HCT116 (cell line): ENCODE results near the gene DIS3L2. TPM values are rescaled to one million over a fixed set of nuclear protein-coding genes. Genes with fewer than 3 reads are reported as not detected.

Experiments
- ATAC-seq: fragments of 200-7000 bp; cut with Tn5 transposase; 2 replicates; pipeline ENCODE4 v1.9.1; 2020; ENCODE audit warnings: mild to moderate bottlenecking, moderate library complexity
- BruUV-seq: library from RNA; stranded (reverse); fragments of 400-500 nt; replicated peaks from 2 replicates; lab custom pipeline; 2021; lab: Mats Ljungman, UMichigan
- CTCF ChIA-PET: fragments of 300-600 bp; sonication (Branson Sonifier 250); formaldehyde crosslinking; loops from one replicate; lab custom pipeline; 2021; ENCODE audit warnings: antibody characterized with exemption; lab: Charles Lee
- POLR2A ChIA-PET: fragments of 300-600, 350-600 bp; sonication (Branson Sonifier 250); formaldehyde crosslinking; loops from one replicate; lab custom pipeline; 2021; ENCODE audit warnings: antibody characterized with exemption; lab: Charles Lee
- RAD21 ChIA-PET, 2 experiments: fragments of 300-600 bp; sonication (Branson Sonifier 250); formaldehyde crosslinking; loops; one replicate each; lab custom pipeline; 2023; ENCODE audit warnings: low total read pairs in 2 of 2; ENCODE audit not compliant: uncharacterized antibody in 2 of 2, unreplicated experiment in 2 of 2, low non-redundant PET in 1 of 2; lab: Charles Lee
- DNase-seq: peaks from one replicate; pipeline ENCODE4 v3.0.0-alpha.2; 2010; ENCODE audit warnings: low read depth, low spot score
- H2AFZ ChIP-seq: fragments of 200-600 bp; shearing (Covaris generic), sonication (generic); 2 replicates; pipeline ENCODE4 v1.6.1; 2017; ENCODE audit warnings: low read depth, mixed run types, mixed read lengths, antibody characterized with exemption, low read length; ENCODE audit not compliant: poor library complexity, severe bottlenecking
- H3K27ac ChIP-seq: 2 replicates; pipeline ENCODE4 v1.5.1; 2012; ENCODE audit warnings: low read depth, low read length
- H3K27me3 ChIP-seq: fragments of 200-600 bp; sonication (generic); 2 replicates; pipeline ENCODE4 v1.6.1; 2016; ENCODE audit warnings: mixed run types, low read length, mixed read lengths; ENCODE audit not compliant: insufficient read depth
- H3K36me3 ChIP-seq, 2 experiments: fragments of 200-500 bp in 1 of 2; fragments of 200-600 bp in 1 of 2; sonication (Bioruptor generic) in 1 of 2; sonication (generic) in 1 of 2; 2 replicates each; pipeline versions ENCODE4 v1.5.1 to v1.6.1; 2014 to 2016; ENCODE audit warnings: low read length in 2 of 2, inconsistent platforms in 1 of 2, mixed read lengths in 1 of 2, mixed run types in 1 of 2; ENCODE audit not compliant: insufficient read depth in 2 of 2, control insufficient read depth in 1 of 2
- H3K4me1 ChIP-seq, 2 experiments: fragments of 200-600 bp in 1 of 2; sonication (generic) in 1 of 2; 2 replicates each; pipeline versions ENCODE4 v1.5.1 to v1.6.1; 2012 to 2017; ENCODE audit warnings: low read length in 2 of 2, inconsistent platforms in 1 of 2, mild to moderate bottlenecking in 1 of 2, mixed read lengths in 1 of 2, mixed run types in 1 of 2, moderate library complexity in 1 of 2; ENCODE audit not compliant: insufficient read depth in 2 of 2, control insufficient read depth in 1 of 2
- H3K4me2 ChIP-seq: fragments of 200-600 bp; sonication (generic); 2 replicates; pipeline ENCODE4 v1.6.1; 2017; ENCODE audit warnings: mixed run types, low read length, mixed read lengths
- H3K4me3 ChIP-seq, 2 experiments: fragments of 200-600 bp in 1 of 2; sonication (generic) in 1 of 2; replicated peaks in 1 of 2; 2 replicates each; pipeline ENCODE4 v1.5.1; 2011 to 2016; ENCODE audit warnings: low read length in 2 of 2, control low read depth in 1 of 2, low read depth in 1 of 2, mild to moderate bottlenecking in 1 of 2, mixed read lengths in 1 of 2, mixed run types in 1 of 2
- H3K79me2 ChIP-seq: fragments of 200-600 bp; sonication (generic); 2 replicates; pipeline ENCODE4 v1.6.1; 2017; ENCODE audit warnings: mild to moderate bottlenecking, mixed run types, low read length, moderate library complexity, mixed read lengths; ENCODE audit not compliant: insufficient read depth
- H3K9ac ChIP-seq: fragments of 200-600 bp; sonication (generic); 2 replicates; pipeline ENCODE4 v1.6.1; 2016; ENCODE audit warnings: low read length, mixed read lengths
- H3K9me2 ChIP-seq: fragments of 200-600 bp; sonication (generic), shearing (Covaris generic); 2 replicates; pipeline ENCODE4 v1.6.1; 2017; ENCODE audit warnings: mixed run types, mild to moderate bottlenecking, moderate library complexity; ENCODE audit not compliant: insufficient read depth
- H3K9me3 ChIP-seq, 2 experiments: fragments of 200-500 bp in 1 of 2; fragments of 200-600 bp in 1 of 2; sonication (Bioruptor generic) in 1 of 2; sonication (generic) in 1 of 2; 2 replicates each; pipeline ENCODE4 v1.6.1; 2014 to 2017; ENCODE audit warnings: low read length in 2 of 2, mixed read lengths in 2 of 2, inconsistent platforms in 1 of 2, low read depth in 1 of 2, mild to moderate bottlenecking in 1 of 2, mixed run types in 1 of 2, moderate library complexity in 1 of 2; ENCODE audit not compliant: control insufficient read depth in 1 of 2, insufficient read depth in 1 of 2
- H4K20me1 ChIP-seq: fragments of 200-600 bp; sonication (generic), shearing (Covaris generic); 2 replicates; pipeline ENCODE4 v1.6.1; 2017; ENCODE audit warnings: mixed run types, mild to moderate bottlenecking, moderate library complexity; ENCODE audit not compliant: insufficient read depth
- CEBPB ChIP-seq: IDR thresholded peaks from 2 replicates; pipeline ENCODE4 v1.6.1; 2012; ENCODE audit warnings: low read depth
- EZH2 ChIP-seq: fragments of 200-600 bp; sonication (generic); IDR thresholded peaks from 2 replicates; pipeline ENCODE4 v1.6.1; 2017; ENCODE audit warnings: antibody characterized with exemption, mixed run types
- JUND ChIP-seq: IDR thresholded peaks from 2 replicates; pipeline ENCODE4 v1.6.1; 2012
- MAX ChIP-seq: IDR thresholded peaks from 2 replicates; pipeline ENCODE4 v1.6.1; 2012
- POLR2AphosphoS5 ChIP-seq: IDR thresholded peaks from 2 replicates; pipeline ENCODE4 v1.6.1; 2011; ENCODE audit warnings: mild to moderate bottlenecking, low read depth, low read length, moderate library complexity
- SIN3A ChIP-seq: IDR thresholded peaks from 2 replicates; pipeline ENCODE4 v1.6.1; 2012; ENCODE audit warnings: low read depth
- SP1 ChIP-seq: IDR thresholded peaks from 2 replicates; pipeline ENCODE4 v1.6.1; 2012; ENCODE audit warnings: low read depth
- SRF ChIP-seq: IDR thresholded peaks from 2 replicates; pipeline ENCODE4 v1.6.1; 2012; ENCODE audit warnings: low read depth
- ZBTB33 ChIP-seq: IDR thresholded peaks from 2 replicates; pipeline ENCODE4 v1.6.1; 2011; ENCODE audit warnings: mild to moderate bottlenecking, low read length, moderate library complexity; ENCODE audit not compliant: insufficient replicate concordance; ENCODE audit errors: extremely low read depth
- ZFX ChIP-seq: fragments of 450-650 bp; IDR thresholded peaks from 2 replicates; pipeline ENCODE4 v1.6.1; 2017
- ZNF274 ChIP-seq: fragments of 200-500 bp; sonication (Bioruptor generic); IDR thresholded peaks from 2 replicates; pipeline ENCODE4 v1.6.1; 2014; ENCODE audit warnings: mild to moderate bottlenecking, low read depth, low read length, inconsistent platforms
- intact Hi-C: fragments of 100-400 bp; cut with micrococcal nuclease; formaldehyde crosslinking; loops from 2 replicates; pipeline ENCODE4 v1.10.0; 2022
- total RNA-seq: library from RNA; stranded (reverse); gene quantifications from one replicate; pipeline ENCODE4 v1.2.1, GENCODE V29; 2021; ENCODE audit not compliant: unreplicated experiment

DIS3L2 gene
- total RNA-seq, 1 experiment from 2014 or later: 42.5 TPM

- CTCF ChIA-PET: no interaction called here
- intact Hi-C loops: no loop called here
- Histone ChIP-seq H3K27me3 (no peaks in the 10 kb centered on the region), H3K4me1 (no peaks in the 10 kb centered on the region), H3K9me3 (no peaks in the 10 kb centered on the region), H3K36me3 (no peaks in the 10 kb centered on the region), H3K9ac (no peak overlapping the region), H3K4me3 (no peak overlapping the region), H3K79me2 (peaks cover 23% of the 10 kb centered on the region), H3K27ac (no peak overlapping the region), H2AFZ (no peak overlapping the region), H4K20me1 (no peaks in the 10 kb centered on the region; the same call in 1 of the 2 replicates), H3K9me2 (no peaks in the 10 kb centered on the region), H3K4me2 (no peak overlapping the region)
- no peak for ATAC-seq
- BruUV-seq: no TSS peak
- DNase-seq: no peak
- TF ChIP-seq ZFX: no peak
- no peak for TF ChIP-seq SP1
- no peak for TF ChIP-seq SRF
- no peak for TF ChIP-seq JUND
- no peak for TF ChIP-seq ZBTB33
- TF ChIP-seq SIN3A: no peak
- TF ChIP-seq POLR2AphosphoS5: no peak
- TF ChIP-seq EZH2: no peak
- TF ChIP-seq ZNF274: no peak
- no peak for TF ChIP-seq CEBPB
- TF ChIP-seq MAX: no peak
- POLR2A ChIA-PET: no interaction called here
- RAD21 ChIA-PET: no interaction called here
These were observed 97.4 kb downstream of the DIS3L2 start for GRCh38 chr2:232058931-232059330.
